Epithelial cell of prostate (primary cell): ENCODE data around the gene KLHL5.
A peak's percentile ranks its signal among the peaks of the same experiment; 100 is the strongest.

Experiments
- DNase-seq: peaks from one replicate; pipeline ENCODE4 v3.0.0-alpha.2; 2011; ENCODE audit warnings: low read depth, low spot score
- H3K27ac ChIP-seq: fragments of 450-650 bp; 2 replicates; pipeline ENCODE4 v1.5.1; 2017; ENCODE audit warnings: mild to moderate bottlenecking

The KLHL5 gene

GRCh38 chr4:39043058-39043860, 18.8 kb upstream of the KLHL5 start:
- no peak for DNase-seq
- H3K27ac ChIP-seq: peak overlapping the region; percentile 88

GRCh38 chr4:39043861-39044363, 18.1 kb upstream of the KLHL5 start:
- H3K27ac ChIP-seq: peak overlapping the region; percentile 88
- no peak for DNase-seq

- DNase-seq: peak; percentile 63
- peak overlapping the region; percentile 88 for H3K27ac ChIP-seq
These were observed 17.6 kb upstream of the KLHL5 start for GRCh38 chr4:39044364-39044955.

GRCh38 chr4:39044956-39045826, 16.8 kb upstream of the KLHL5 start:
- no peak for DNase-seq

GRCh38 chr4:39045827-39046221, 16.2 kb upstream of the KLHL5 start:
- peak overlapping the region; percentile 88 for H3K27ac ChIP-seq
- DNase-seq: no peak

More at GRCh38 chr4:39044956-39045826, 16.8 kb upstream of the KLHL5 start:
- peak overlapping the region; percentile 88 for H3K27ac ChIP-seq

GRCh38 chr4:39046249-39046648, 15.8 kb upstream of the KLHL5 start:
- H3K27ac ChIP-seq: peak overlapping the region; percentile 88
- DNase-seq: peak; percentile 65

GRCh38 chr4:39047681-39048080, 14.4 kb upstream of the KLHL5 start:
- no peak for DNase-seq
- H3K27ac ChIP-seq: no peak overlapping the region

GRCh38 chr4:39048311-39048710, 13.7 kb upstream of the KLHL5 start:
- DNase-seq: no peak
- H3K27ac ChIP-seq: no peak overlapping the region

- DNase-seq: no peak
These were observed 11.4 kb upstream of the KLHL5 start for GRCh38 chr4:39050590-39050989.

GRCh38 chr4:39051492-39051891, 10.5 kb upstream of the KLHL5 start:
- H3K27ac ChIP-seq: no peak overlapping the region
- no peak for DNase-seq

More at GRCh38 chr4:39050590-39050989, 11.4 kb upstream of the KLHL5 start:
- no peak overlapping the region for H3K27ac ChIP-seq

- no peak for DNase-seq
- H3K27ac ChIP-seq: no peak overlapping the region
These were observed 8.0 kb upstream of the KLHL5 start for GRCh38 chr4:39053983-39054382.

GRCh38 chr4:39054497-39054896, 7.5 kb upstream of the KLHL5 start:
- H3K27ac ChIP-seq: no peak overlapping the region
- DNase-seq: no peak

GRCh38 chr4:39056023-39056422, 6.0 kb upstream of the KLHL5 start:
- no peak for DNase-seq
- no peak overlapping the region for H3K27ac ChIP-seq

GRCh38 chr4:39061457-39061856, 575 bp upstream of the KLHL5 start:
- DNase-seq: no peak
- H3K27ac ChIP-seq: no peak overlapping the region

GRCh38 chr4:39062770-39063097, 702 bp downstream of the KLHL5 start:
- DNase-seq: no peak
- no peak overlapping the region for H3K27ac ChIP-seq

GRCh38 chr4:39063430-39063829, 1.4 kb downstream of the KLHL5 start:
- no peak overlapping the region for H3K27ac ChIP-seq
- no peak for DNase-seq

- no peak for DNase-seq
- no peak overlapping the region for H3K27ac ChIP-seq
These were observed 4.3 kb downstream of the KLHL5 start for GRCh38 chr4:39066371-39066770.

- H3K27ac ChIP-seq: no peak overlapping the region
- DNase-seq: no peak
These were observed 5.0 kb downstream of the KLHL5 start for GRCh38 chr4:39067031-39067430.

- DNase-seq: no peak
These were observed 5.4 kb downstream of the KLHL5 start for GRCh38 chr4:39067451-39067850.

GRCh38 chr4:39068907-39069306, 6.9 kb downstream of the KLHL5 start:
- no peak for DNase-seq
- no peak overlapping the region for H3K27ac ChIP-seq

More at GRCh38 chr4:39067451-39067850, 5.4 kb downstream of the KLHL5 start:
- no peak overlapping the region for H3K27ac ChIP-seq

- no peak overlapping the region for H3K27ac ChIP-seq
- no peak for DNase-seq
These were observed 16.8 kb downstream of the KLHL5 start for GRCh38 chr4:39078829-39079228.
